Measurements from ENCODE around the gene ANKRD10.

DNA sequence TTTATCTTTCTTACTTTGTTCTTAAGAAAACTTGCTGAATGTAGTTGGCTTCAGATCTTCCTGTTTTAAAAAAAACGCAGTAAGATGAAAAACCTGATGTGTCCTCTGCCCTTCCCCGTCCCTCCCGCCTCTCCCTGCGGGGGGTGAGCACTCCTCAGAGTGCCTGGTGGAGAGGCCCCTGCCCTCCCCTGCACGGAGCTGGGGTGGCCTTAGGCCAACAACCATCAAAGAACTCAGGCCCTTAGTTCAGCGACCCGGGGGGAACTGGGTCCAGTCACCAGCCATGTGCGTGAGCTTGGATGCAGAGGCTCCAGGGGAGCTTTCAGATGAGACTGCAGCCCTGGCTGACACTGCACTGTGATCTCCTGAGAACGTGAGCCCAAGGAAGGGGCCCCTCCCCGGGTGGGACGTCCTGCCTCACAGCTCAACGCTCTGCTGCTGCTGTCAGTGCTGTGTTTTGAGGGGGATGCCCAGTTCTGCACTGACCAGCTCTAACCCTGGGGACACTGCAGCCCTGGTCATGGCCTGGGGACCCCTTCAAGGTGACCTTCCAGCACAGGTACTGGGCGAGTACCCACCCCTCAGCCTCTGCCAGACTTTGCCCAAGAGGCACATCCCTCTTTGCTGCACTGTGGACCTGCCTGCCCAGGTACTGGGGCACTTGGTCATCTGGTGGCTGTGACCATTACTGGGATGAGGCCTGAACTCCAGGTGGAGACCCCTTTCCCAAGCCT is 42.7 kb downstream of the ANKRD10 start:
- no peak for TF ChIP-seq POLR2AphosphoS5 (IDR thresholded peaks at IDR 0.05; ENCODE audit: low read depth)
- TF ChIP-seq, protein P1, sequence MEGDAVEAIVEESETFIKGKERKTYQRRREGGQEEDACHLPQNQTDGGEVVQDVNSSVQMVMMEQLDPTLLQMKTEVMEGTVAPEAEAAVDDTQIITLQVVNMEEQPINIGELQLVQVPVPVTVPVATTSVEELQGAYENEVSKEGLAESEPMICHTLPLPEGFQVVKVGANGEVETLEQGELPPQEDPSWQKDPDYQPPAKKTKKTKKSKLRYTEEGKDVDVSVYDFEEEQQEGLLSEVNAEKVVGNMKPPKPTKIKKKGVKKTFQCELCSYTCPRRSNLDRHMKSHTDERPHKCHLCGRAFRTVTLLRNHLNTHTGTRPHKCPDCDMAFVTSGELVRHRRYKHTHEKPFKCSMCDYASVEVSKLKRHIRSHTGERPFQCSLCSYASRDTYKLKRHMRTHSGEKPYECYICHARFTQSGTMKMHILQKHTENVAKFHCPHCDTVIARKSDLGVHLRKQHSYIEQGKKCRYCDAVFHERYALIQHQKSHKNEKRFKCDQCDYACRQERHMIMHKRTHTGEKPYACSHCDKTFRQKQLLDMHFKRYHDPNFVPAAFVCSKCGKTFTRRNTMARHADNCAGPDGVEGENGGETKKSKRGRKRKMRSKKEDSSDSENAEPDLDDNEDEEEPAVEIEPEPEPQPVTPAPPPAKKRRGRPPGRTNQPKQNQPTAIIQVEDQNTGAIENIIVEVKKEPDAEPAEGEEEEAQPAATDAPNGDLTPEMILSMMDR (IDR thresholded peaks at IDR 0.05; ENCODE audit: insufficient read depth, low read length): no peak
- TF ChIP-seq, protein P2, sequence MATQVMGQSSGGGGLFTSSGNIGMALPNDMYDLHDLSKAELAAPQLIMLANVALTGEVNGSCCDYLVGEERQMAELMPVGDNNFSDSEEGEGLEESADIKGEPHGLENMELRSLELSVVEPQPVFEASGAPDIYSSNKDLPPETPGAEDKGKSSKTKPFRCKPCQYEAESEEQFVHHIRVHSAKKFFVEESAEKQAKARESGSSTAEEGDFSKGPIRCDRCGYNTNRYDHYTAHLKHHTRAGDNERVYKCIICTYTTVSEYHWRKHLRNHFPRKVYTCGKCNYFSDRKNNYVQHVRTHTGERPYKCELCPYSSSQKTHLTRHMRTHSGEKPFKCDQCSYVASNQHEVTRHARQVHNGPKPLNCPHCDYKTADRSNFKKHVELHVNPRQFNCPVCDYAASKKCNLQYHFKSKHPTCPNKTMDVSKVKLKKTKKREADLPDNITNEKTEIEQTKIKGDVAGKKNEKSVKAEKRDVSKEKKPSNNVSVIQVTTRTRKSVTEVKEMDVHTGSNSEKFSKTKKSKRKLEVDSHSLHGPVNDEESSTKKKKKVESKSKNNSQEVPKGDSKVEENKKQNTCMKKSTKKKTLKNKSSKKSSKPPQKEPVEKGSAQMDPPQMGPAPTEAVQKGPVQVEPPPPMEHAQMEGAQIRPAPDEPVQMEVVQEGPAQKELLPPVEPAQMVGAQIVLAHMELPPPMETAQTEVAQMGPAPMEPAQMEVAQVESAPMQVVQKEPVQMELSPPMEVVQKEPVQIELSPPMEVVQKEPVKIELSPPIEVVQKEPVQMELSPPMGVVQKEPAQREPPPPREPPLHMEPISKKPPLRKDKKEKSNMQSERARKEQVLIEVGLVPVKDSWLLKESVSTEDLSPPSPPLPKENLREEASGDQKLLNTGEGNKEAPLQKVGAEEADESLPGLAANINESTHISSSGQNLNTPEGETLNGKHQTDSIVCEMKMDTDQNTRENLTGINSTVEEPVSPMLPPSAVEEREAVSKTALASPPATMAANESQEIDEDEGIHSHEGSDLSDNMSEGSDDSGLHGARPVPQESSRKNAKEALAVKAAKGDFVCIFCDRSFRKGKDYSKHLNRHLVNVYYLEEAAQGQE (IDR thresholded peaks at IDR 0.05; ENCODE audit: insufficient replicate concordance, low read depth): no peak
- TF ChIP-seq SPI1 (IDR thresholded peaks at IDR 0.05; ENCODE audit: borderline replicate concordance, low read depth): no peak
- no peak for TF ChIP-seq GABPA (IDR thresholded peaks at IDR 0.05; ENCODE audit: low read depth)

Data from HL-60 (cell line).